ENCODE data around the gene TAS2R60.
"Not testable (repeated sequence)": the region's sequence is repeated elsewhere in the genome, so short reads cannot be mapped to it uniquely, and the experiment has no call there.

The TAS2R60 gene, protein sequence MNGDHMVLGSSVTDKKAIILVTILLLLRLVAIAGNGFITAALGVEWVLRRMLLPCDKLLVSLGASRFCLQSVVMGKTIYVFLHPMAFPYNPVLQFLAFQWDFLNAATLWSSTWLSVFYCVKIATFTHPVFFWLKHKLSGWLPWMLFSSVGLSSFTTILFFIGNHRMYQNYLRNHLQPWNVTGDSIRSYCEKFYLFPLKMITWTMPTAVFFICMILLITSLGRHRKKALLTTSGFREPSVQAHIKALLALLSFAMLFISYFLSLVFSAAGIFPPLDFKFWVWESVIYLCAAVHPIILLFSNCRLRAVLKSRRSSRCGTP

DNA sequence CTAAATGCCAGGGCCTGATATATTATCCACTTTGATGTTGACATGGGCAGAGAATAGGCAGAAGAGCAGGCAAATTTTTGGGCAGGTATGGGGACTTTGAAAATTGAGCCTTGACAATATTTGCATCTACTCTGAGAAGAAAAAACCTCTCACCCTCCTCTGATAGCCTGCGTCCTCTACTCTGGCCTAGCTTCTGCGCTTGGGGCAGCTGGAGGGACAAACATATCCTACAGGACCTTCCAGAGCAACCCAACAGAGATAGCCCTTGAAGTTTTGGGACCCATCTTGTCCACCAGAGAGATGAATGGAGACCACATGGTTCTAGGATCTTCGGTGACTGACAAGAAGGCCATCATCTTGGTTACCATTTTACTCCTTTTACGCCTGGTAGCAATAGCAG is at the start of gene TAS2R60:
TSS of gene TAS2R60 (plus strand) at position 301 of the 400 bp plus-strand sequence. CDS start at position 301, 0 bp downstream.
- no peak for FAIRE-seq

DNA sequence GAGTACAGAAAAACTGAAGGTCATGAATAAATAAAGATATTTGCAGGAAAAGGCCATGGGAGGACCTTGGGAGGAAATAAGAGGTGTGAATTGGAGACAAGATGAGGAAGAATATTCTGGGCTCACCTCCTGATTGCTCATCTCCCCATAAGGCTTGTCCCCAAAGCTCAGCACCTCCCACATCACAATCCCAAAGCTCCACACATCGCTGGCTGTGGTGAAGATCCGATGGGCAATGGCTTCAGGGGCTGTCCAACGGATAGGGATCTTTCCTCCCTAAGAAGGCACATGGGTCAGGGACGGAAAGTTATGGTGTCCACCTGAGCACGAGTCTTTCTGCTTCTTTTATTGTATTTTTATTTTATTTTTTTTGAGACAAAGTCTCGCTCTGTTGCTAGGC is 49.2 kb upstream of the TAS2R60 start:
- no peak for FAIRE-seq

DNA sequence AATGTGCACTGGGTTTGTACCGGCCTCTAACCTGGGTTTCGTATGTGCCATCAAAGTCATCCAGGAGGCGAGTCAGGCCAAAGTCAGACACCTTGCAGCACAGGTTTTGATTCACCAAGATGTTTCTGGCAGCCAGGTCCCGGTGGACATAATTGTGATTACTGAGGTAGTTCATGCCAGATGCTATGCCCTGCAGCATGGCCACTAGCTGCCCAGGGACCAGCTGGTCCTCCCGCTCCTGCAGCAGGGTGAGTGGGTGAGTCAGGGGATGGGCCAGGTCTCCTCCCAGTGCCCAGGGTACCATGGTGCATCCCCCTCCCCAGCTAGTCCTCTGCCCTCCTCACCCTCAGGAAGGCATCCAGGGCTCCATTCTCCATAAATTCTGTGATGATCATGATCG is 48.5 kb upstream of the TAS2R60 start:
- no peak for FAIRE-seq

DNA sequence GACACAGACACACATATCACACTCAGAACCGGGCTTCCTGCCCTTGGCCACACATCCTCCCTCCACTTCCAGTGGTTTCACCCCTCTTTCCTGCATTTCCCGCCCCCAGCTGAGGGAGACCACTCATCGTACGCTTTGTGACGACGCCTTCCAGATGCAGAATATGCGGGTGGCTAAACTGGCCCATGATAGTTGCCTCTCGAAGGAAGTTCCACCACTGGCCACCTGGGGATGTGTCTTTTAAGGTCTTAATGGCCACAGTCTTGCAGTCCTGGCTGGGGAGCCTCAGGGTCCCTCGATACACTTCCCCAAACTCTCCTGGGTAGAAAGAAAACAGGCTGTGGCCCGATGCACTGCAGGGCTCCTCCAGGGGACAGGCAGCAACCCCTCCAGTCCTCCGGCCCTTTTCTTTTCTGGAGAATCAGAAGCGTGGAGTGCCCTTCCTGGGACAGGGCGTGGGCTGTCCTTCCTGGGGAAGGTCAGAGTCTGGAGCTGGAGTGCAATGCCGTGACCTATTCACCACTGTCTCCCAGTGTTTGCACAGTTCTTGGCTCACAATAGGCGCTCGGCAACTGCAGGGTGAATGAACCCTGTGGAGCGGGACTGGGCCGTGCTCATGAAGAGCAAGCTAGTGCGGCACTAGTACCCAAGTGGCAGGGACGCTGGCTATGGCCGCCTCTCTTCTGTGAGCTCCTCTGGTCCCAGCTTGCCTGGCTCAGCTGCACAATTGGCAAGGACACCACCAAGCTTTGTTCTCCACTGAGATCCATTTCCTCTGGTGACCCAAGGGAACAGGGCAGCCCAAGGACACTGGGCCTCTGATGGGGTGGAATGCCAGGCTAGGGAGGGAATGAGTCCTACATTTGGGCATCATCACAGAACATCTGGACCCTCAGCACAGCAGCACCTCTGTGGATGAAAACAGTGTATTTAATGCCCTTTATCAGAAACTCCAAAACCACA is 47.8 kb upstream of the TAS2R60 start:
- no peak for FAIRE-seq

DNA sequence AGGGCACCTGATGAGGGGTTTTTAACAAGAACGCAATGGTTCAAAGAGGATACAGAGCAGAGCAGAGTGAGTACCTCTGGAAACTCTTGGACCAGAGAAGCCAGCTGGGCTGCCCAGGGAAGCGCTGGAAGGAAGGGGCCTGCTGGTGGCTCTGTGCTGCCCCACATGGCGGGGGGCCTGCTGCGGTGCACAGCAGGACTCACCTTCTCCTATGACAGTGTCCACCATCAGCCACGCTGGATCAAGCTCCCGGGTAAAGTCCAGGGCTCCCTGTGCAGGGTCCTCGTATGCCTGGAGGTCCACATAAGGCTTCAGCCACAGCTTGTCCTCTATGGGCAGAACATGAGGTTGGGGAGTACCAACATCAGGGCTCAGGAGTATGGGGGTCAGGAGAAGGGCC is 47.1 kb upstream of the TAS2R60 start:
- FAIRE-seq: no peak

DNA sequence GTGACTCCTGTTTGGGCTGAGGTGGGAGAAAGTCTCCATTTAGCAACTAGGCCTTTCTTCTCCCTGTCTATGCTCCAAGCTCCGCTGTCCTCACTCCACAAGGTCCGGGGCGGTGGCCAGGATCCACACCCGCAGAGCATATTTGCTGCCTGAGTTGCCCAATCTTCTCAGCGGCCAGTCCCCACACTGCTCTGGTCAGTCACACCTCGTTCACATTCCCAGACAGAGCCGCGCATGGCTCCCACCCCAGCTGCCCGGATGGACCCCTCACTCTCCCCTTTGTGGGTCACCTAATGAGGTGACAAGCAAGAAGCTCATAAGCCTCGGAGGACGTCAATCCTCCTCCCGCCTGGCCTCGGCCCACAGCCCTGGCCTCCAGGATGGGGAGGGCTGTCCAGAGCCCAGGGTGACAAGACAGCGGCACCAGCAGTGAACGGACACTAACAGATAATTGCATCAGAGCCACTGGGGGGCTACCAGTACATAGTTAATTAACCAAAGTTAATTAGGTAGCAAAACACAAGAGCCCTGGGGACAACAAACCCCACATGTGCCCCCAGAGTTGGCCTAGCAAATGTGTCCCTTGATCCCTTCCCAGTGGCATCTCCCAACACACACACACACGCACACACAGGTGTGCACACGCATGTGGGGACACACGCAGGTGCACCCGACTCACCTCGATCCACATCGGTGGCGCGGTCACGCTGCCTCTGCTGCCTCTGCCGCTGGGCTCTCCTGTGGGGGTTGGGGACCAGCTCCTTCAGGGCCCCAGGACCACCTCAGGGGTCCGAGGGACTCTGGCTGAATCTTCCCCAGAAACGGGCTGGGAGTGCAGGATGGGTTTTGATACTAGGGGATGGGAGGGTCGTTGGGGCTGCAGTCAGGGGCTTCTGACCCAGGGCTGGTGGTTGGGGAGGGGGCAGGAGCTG is 46.4 kb upstream of the TAS2R60 start:
- no peak for FAIRE-seq

DNA sequence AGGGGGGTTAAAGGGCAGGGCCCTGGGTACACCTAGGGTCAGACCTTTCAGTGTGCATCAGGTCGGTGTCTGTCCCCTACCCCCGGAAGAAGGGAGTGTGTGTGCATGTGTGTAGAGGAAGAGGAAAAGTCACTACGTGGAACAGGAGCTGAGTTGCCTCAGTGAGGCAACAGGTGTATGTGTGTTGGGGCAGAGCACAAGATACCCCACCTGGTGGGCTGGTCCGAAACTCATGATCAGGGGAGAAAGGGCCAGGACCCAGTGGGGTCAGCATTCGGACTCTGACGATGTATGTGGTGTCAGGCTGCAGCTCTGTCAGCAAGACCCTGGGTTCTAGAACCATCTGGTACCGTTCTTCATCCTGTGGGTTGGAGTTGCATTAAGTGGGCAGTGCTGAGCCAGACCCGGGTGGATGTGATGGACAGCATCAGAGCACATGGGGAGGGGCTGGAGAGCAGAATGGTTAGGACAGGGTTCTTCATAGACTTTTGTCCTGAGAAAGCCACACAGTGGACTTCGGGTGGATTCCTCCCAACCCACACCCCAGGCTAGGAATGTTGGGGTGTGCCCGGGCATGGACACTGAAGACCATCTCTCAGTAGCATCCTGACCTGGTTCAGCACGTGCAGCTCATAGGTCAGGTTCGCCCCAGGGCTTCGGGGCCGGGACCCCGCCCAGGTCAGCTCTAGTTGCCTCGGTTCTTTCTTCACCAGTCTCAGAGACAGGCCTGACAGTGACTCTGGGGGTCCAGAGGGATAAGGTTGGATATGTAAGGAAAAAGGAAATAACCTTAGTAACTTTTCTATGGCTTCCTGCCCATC is 45.3 kb upstream of the TAS2R60 start:
- FAIRE-seq: no peak

DNA sequence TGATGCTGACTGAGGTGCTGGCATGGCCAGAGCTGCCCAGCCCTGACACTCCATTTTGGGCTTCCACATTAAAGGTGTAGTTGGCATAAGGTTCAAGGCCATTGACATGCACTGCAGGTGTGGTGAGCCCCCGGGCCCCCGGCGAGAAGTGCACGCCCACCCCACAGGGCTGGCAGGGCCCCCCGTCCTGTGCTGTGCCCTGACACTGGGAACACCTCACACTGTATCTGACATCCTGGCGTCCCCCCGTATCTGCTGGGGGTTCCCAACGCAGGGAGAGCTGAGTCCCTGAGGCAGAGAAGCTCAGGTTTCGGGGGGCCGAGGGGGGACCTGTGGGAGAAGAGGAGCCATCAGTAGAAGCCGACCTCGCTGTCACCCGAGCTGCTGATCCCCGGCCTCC is 44.6 kb upstream of the TAS2R60 start:
- FAIRE-seq: no peak

DNA sequence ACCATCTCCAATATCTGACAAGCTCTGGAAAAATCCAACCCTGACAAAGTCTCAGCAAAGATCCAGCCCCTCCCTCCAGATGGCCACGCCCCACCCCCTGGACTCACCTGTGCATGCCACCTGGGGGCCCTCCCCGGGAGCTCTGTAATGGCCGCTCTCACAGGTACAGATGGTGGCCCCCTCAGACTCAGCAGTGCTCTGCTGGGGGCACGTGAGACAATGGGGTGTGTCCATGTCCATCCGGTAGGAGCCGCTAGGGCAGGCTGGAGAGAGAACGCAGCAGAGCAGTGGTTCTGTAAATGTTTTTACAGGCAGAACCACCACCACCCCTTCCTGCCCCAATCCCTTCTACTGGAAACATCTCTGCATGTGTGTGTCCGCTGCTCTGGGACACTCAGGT is 44.1 kb upstream of the TAS2R60 start:
- FAIRE-seq: no peak

DNA sequence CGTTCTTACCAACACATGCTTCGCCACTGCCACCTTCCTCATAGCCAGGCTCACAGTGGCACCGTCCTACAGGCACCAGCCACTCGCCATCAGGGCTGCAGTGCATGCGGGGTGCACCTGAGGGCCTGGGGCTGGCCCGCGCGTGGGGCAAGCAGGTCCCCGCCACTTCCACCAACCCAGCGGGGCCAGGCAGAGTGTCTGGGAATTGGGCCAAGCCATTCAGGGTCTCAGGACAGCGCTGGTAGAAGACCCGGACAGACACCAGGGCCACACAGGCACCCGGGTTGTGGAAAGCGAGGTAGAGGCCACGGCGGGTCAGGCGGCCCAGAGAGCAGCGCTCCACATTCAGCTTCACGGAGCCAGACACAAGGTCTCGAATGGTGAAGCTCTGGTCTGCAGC is 43.6 kb upstream of the TAS2R60 start:
- FAIRE-seq: no peak

DNA sequence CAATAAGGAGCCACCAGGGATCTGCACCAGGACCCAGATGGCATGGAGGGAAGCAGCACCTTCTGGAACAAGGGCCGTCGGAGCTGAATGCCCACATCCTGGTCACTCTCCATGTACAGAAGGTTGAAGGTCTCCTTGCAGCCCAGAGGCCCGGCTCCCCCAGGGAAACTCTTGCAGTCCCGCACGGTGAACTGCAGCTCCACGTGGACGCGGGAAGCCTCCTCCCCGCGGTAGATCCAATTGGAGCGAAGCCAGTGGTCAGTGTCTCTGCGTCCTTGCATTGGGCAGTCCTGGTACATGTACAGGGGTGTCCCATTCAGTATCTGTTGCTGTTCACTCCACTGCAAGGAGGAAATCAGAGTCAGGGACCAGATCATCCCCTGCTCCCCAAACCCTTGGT is 42.0 kb upstream of the TAS2R60 start:
- FAIRE-seq: no peak

DNA sequence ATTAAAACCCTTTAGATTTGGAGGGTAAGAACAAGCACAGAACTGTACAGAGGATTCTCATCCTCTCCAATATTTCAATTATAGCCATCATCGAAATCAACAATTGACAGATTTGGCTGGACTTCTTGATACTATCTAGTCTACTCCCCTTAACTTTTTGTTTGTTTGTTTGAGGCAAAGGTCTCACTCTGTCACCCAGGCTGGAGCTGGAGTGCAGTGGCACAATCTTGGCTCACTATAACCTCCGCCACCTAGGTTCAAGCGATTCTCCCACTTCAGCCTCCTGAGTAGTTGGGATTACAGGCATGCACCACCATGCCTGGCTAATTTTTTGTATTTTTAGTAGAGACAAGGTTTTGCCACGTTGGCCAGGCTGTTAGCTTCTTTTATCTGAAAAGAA is 41.0 kb upstream of the TAS2R60 start:
- not testable (repeated sequence) for FAIRE-seq

DNA sequence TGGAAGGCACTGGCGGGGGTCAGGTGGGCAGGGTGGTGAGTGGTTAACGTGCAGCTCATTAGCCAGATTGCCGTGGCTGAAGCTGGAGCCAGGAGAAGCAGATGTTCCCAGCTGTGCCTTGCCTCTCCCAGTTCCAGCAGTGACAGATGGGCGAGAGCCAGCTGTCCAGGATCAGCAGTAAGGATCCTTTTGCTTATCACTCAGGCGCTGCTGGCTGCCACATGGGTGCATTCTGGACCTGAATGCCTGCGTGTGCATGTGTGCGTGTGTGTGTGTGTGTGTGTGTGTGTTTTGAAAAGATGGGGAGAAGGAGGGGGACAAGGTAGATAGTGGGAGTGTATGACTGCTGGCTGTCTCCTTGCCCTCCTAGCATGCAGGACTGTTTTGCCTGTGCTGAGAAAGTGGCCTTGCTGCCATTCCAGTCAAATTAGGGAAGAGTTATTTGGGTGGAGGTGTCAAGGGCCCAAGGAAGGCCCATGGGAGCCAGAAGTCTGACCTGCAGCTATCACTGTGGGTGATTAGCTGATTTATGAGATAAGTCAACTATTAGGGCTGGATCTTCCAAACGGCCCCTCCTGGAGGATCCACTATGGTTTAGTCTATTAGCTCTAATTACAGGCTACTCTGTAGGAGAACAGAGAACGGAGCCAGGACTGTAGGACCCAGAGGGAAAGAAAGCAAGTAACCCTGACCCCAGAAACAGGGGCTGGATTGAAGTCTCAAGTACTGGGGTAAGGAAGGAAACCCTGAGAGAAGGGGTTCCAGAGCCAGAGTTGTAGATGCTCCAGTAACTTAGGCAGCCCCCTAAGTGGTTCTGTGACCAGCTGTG is 37.9 kb upstream of the TAS2R60 start:
- no peak for FAIRE-seq

DNA sequence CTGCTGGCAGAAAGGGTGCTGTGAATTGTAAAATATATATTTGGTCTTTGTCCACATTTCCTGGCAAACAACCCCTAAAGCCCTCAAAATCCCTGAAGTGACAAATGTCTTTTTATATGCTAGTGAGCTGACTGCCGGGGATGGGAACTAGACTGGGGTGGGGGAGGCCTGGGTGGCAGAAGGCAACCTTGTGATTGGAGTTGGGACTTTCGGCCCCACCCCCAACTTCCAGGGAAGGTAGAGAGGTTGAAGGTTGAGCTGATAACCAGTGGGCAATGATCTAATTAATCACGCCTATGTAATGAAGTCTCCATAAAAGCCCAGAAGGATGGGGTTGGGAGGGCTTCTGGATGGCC is 37.3 kb upstream of the TAS2R60 start:
- FAIRE-seq: no peak

DNA sequence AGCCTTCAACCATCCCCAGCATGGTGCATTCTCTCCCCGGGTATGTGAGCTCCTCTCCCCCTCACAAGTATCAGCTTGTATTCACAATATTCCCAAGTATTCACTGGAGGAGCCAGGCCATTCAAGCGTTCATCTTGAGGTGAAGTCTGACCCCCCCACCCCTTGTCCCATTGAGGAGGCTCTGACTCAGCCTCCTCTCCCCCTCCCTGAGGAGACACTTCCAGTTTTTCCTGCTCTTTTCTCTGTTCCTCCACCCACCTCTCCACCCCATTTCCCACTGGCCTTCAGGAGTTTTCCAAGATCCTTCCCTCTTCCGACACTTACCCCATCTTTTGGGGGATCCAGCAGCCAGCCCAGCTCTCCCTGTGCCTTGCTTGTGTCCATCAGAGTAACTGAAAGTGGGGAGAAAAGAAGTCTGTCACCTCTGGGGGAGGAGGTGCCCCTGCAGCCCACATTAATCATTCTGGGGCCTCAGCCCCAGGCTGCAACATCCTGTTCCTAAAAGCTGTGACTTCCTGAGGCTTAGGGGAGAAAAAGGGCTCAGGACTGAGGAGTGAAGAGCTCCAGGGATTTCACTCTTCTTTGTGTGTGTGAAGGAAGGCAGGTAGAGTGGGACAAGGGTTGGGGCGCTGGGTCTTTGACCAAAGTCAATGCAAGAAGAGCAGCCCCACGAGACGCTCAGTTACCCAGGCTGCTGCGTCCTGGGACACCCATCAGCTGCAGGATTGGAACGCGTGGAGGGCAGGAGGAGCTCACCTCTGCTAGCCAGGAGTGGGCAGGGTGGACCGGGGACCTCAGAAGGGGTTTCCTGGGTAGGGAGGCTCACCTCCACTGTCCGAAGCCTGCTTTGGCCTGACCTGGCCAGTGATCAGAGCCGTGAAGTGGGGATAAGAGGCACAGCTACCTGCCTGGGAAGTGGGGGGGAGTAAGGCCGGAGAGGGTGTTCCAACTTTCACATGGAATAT is 35.7 kb upstream of the TAS2R60 start:
- no peak for FAIRE-seq

DNA sequence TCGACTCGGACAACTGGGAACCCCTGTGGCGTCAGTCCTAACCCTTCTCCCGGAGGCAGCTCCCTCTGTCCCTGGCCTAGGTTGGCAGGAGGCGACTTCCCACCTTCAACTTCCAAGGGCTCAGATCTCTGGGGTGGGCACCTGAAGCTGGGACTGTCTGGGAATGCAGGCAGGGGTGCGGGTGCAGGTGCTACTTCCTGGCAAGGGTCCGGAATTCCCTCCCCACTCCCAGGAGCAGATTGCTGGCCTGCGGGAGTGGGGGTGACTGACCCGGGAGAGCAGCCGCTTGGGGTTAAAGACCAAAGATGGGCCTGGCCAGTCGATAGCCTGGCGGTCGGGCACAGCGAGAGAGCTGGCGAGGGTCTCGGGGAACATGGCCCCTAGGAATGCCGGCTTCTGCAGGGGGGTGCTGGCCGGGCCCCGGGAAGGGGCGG is 35.0 kb upstream of the TAS2R60 start:
- no peak for FAIRE-seq

DNA sequence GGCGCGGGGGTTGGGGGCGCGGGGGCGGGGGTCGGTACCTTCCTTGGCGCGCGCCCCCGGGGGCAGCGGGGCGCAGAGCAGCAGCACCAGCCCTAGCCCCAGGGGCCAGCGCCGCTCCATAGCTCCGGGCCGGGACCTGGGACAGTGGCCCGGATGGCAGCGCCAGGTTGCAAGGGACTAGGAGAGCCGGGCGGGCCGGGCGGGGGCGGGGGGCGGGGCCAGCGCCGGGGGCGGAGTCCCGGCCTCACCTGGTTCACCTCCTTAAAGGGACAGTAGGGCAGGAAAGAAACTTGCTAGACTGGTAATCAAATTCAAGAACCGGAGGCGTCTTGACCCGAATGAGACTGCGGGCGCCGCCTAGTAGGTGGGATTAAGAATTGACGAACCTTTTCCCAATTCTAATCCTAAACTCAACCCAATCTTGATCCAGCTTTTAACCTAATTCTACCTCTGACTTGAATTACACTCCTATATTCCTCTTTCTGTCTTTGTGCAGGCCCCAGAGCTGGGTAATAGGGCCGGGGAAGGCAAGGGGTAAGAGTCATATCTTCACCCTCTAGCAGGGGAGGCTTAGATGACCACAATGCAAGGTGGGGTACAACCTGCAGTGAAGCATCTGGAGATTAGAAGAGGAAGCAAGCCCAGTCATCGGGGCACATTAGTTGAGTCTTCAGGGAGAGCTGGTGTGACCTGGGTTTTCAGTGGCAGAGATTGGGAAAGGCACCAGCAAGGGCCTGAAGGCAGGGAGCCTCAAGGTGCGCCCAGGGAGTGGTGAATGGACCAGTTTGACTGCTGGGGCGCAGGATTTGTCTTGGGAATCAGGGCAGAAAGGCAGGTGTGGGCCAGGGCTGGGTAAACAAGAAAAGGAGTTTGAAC is 34.3 kb upstream of the TAS2R60 start, which contains the start of gene EPHA1:
TSS of gene EPHA1 (minus strand) at position 171 of the 876 bp plus-strand sequence. CDS start at position 120, 51 bp downstream.
- no peak for FAIRE-seq

DNA sequence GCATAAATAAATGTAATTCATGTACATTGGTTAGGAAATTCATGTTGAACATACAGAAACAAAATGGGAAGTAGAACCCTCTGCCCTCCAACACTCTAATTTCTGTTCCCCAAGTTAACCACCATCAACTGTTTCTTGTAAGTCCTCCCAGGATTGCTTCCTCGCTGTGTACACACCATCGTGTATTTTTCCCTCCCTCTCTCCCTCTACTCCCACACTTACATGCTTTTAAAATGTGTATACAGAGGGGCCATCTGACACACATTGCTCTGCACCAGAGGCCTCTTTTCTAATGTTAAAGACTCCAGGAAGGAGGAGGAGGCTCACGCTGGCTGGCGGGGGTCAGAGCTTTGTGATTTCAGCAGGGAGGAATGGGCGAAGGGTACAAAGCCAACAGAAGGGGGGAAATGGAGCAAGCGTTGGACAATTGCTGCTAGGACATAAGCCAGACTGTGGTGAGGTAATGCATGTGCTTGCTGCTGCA is 32.7 kb upstream of the TAS2R60 start:
- FAIRE-seq: no peak

Measured in colon (tissue), 2 donors.